Right lobe of liver (tissue), 4 donors: ENCODE data around the gene NFATC1.

Experiments
- POLR2A ChIP-seq: fragments of 450-650 bp; IDR thresholded peaks from one replicate; pipeline ENCODE4 v1.6.1; 2017; ENCODE audit warnings: antibody characterized with exemption, mild to moderate bottlenecking
- TF ChIP-seq, protein P1 (sequence below), 4 donors: fragments of 200-600 bp in 3 of 4; fragments of 450-650 bp in 1 of 4; IDR thresholded peaks; one replicate each; pipeline versions ENCODE4 v1.5.1 to v1.8.0; 2016 to 2022; ENCODE audit warnings: antibody characterized with exemption in 4 of 4, mild to moderate bottlenecking in 2 of 4
- donor health status: DM: no; HTN: no; CAD: no.
- donor health status: DM: no; HTN: no; CAD: no.
- donor health status: DM: no; HTN: yes; CAD: no.

DNA sequence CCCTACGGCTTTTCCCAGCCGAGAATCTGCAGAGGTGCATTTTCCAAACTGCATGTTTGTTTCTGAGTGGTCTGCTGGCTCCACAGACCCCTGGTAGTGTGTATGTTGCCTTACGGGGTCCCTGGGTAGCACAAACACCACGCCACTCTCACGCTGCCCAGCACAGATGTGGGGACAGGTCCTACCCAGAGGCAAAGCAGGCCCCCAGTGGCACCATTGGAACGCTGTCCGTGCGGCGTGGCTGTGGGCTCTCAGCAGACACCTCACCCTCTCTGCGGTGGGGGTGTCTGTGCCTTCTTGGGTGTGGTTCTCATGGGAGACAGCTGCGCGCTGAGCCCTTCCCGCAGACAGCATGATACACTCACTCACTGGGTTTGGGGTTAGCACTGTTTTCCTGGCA lies 137.4 kb downstream of the NFATC1 start:
- TF ChIP-seq POLR2A, result no peak
- TF ChIP-seq, protein P1, sequence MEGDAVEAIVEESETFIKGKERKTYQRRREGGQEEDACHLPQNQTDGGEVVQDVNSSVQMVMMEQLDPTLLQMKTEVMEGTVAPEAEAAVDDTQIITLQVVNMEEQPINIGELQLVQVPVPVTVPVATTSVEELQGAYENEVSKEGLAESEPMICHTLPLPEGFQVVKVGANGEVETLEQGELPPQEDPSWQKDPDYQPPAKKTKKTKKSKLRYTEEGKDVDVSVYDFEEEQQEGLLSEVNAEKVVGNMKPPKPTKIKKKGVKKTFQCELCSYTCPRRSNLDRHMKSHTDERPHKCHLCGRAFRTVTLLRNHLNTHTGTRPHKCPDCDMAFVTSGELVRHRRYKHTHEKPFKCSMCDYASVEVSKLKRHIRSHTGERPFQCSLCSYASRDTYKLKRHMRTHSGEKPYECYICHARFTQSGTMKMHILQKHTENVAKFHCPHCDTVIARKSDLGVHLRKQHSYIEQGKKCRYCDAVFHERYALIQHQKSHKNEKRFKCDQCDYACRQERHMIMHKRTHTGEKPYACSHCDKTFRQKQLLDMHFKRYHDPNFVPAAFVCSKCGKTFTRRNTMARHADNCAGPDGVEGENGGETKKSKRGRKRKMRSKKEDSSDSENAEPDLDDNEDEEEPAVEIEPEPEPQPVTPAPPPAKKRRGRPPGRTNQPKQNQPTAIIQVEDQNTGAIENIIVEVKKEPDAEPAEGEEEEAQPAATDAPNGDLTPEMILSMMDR (IDR thresholded peaks at IDR 0.05), result no peak
